ENCODE results near the gene PFDN1.

PFDN1 gene

DNA sequence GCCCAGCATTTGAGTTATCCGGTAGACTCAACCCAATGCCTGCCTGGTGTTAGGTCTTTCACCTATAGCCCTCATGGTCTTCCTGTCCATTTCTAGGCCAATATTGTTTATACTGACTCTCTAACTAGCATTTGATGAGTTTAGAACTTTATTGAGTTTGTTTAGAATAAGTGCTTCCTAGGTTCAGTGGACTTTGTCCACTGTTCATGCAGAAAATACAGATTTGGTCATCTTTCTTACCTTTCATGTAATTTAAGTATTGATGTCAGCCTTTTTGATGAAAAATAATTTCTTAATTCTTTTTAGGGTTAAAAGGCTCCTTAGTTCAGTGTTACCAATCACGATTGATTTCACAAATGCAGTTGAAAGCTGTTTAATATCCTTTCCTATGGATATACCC, 105.9 kb downstream of the PFDN1 start:
- H3K36me3 ChIP-seq (ENCODE audit: control insufficient read depth, insufficient read depth, low read length), result no peaks in the 10 kb centered on the region
- TF ChIP-seq, protein P1, sequence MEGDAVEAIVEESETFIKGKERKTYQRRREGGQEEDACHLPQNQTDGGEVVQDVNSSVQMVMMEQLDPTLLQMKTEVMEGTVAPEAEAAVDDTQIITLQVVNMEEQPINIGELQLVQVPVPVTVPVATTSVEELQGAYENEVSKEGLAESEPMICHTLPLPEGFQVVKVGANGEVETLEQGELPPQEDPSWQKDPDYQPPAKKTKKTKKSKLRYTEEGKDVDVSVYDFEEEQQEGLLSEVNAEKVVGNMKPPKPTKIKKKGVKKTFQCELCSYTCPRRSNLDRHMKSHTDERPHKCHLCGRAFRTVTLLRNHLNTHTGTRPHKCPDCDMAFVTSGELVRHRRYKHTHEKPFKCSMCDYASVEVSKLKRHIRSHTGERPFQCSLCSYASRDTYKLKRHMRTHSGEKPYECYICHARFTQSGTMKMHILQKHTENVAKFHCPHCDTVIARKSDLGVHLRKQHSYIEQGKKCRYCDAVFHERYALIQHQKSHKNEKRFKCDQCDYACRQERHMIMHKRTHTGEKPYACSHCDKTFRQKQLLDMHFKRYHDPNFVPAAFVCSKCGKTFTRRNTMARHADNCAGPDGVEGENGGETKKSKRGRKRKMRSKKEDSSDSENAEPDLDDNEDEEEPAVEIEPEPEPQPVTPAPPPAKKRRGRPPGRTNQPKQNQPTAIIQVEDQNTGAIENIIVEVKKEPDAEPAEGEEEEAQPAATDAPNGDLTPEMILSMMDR (IDR thresholded peaks at IDR 0.05), result no peak
- H3K27ac ChIP-seq, result no peak overlapping the region

DNA sequence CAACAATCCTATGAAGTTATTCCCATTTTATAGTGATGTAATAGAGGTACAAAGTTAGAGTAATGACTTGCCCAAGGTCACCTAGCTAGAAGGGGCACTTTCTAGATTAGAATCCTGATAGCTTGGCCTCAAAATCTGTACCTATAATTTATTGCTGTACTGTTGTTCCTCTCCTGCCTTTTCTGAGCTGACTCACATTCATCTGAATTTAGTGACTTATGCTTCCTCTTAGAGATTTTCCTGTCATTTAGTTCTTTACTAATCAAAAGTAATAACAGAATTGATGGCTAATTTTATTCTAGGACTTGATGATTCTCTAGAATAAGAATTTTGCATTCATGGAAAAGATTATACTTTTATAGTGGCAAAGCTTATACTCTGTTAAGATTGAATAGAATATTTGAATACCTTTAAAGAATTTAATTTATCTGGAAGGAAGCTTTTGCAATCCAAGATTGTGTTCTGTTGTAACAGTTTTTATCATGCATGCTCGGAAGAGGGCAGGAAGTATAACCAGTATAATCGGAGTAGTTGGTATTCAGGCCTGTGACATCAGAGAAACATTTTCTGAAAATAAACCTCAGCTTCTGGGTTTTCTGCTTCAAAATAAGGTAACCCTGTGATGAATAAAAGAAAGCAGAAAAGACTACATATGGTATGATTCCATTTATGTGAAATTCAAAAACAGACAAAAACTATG, 106.6 kb downstream of the PFDN1 start:
- Histone ChIP-seq H3K36me3 (ENCODE audit: control insufficient read depth, insufficient read depth, low read length) (no peaks in the 10 kb centered on the region), H3K4me3 (ENCODE audit: low read depth, low read length) (no peak overlapping the region), H3K27me3 (ENCODE audit: control insufficient read depth, insufficient read depth, low read length) (no peaks in the 10 kb centered on the region), H3K9me3 (ENCODE audit: control insufficient read depth, low read length) (no peaks in the 10 kb centered on the region), H3K4me1 (no peaks in the 10 kb centered on the region), H2AFZ (no peak overlapping the region), H3K4me2 (ENCODE audit: low read length) (no peak overlapping the region), H3K79me2 (peaks cover 8% of the 10 kb centered on the region), H3K27ac (no peak overlapping the region), H3K9ac (no peak overlapping the region)
- TF ChIP-seq, protein P1 (IDR thresholded peaks at IDR 0.05), result no peak

More for the DNA sequence above, 105.9 kb downstream of the PFDN1 start:
- H3K4me2 ChIP-seq (ENCODE audit: low read length), result no peak overlapping the region
- H3K4me1 ChIP-seq, result no peaks in the 10 kb centered on the region
- H3K79me2 ChIP-seq, result peaks cover 12% of the 10 kb centered on the region
- no peaks in the 10 kb centered on the region for H3K27me3 ChIP-seq (ENCODE audit: control insufficient read depth, insufficient read depth, low read length)
- H3K9me3 ChIP-seq (ENCODE audit: control insufficient read depth, low read length), result no peaks in the 10 kb centered on the region
- no peak overlapping the region for H3K4me3 ChIP-seq (ENCODE audit: low read depth, low read length)
- H3K9ac ChIP-seq, result no peak overlapping the region
- no peak overlapping the region for H2AFZ ChIP-seq

Measured in parathyroid adenoma (tissue), 2 donors.